ENCODE measurements around the gene KCND2. TPM values are rescaled to one million over a fixed set of nuclear protein-coding genes. Genes with fewer than 3 reads are reported as not detected.

The KCND2 gene
- polyA plus RNA-seq, 3 donors, result not detected

DNA sequence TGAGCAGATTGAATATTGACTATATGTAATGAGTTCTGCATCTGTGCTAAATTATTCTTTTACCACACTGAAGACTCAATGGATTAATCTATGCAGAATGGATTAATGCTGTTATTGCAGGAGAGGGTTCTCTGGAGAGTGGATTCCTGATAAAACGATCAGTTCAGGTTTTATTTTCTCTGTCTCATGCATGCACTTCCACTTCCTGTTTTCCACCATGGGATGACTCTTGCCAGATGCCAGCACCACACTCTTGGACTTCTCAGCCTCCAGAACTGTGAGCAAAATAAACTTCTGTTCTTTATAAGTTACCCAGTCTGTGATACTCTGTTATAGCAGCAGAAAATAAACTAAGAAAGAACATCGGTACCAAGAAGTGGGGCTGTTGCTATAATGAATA is 207.5 kb downstream of the KCND2 start:
- DNase-seq, result no peak
- no peak overlapping the region for H3K4me3 ChIP-seq (replicated peaks in 1 of 3; ENCODE audit: low read depth in 2 of 3, low read length in 3 of 3)
- TF ChIP-seq, protein P1, sequence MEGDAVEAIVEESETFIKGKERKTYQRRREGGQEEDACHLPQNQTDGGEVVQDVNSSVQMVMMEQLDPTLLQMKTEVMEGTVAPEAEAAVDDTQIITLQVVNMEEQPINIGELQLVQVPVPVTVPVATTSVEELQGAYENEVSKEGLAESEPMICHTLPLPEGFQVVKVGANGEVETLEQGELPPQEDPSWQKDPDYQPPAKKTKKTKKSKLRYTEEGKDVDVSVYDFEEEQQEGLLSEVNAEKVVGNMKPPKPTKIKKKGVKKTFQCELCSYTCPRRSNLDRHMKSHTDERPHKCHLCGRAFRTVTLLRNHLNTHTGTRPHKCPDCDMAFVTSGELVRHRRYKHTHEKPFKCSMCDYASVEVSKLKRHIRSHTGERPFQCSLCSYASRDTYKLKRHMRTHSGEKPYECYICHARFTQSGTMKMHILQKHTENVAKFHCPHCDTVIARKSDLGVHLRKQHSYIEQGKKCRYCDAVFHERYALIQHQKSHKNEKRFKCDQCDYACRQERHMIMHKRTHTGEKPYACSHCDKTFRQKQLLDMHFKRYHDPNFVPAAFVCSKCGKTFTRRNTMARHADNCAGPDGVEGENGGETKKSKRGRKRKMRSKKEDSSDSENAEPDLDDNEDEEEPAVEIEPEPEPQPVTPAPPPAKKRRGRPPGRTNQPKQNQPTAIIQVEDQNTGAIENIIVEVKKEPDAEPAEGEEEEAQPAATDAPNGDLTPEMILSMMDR (IDR thresholded peaks at IDR 0.05), result no peak
- H3K79me2 ChIP-seq (ENCODE audit: insufficient read depth, low read length), result no peaks in the 10 kb centered on the region
- no peaks in the 10 kb centered on the region for H4K20me1 ChIP-seq (ENCODE audit: insufficient read depth, low read length)
- H3K36me3 ChIP-seq (replicated peaks in 1 of 2; ENCODE audit: control insufficient read depth in 1 of 2, insufficient read depth in 2 of 2, low read length in 2 of 2), result no peaks in the 10 kb centered on the region
- H3K9me3 ChIP-seq (replicated peaks in 1 of 2; ENCODE audit: control insufficient read depth in 1 of 2, insufficient read depth in 1 of 2, low read length in 2 of 2), result no peaks in the 10 kb centered on the region
- no peaks in the 10 kb centered on the region for H3K27me3 ChIP-seq (ENCODE audit: control insufficient read depth in 2 of 2, insufficient read depth in 2 of 2, low read length in 2 of 2)
- Mint-ChIP-seq H3K27me3 (ENCODE audit: low read depth in 3 of 3) (no peaks in the 10 kb centered on the region), H3K27ac (no peak overlapping the region), H3K36me3 (no peaks in the 10 kb centered on the region), H3K4me1 (no peaks in the 10 kb centered on the region), H3K9me3 (peaks cover 0 to 5% (median 0%) of the 10 kb centered on the region in 7 donors), H3K4me3 (no peak overlapping the region)
- H3K4me1 ChIP-seq (ENCODE audit: control insufficient read depth in 1 of 2, insufficient read depth in 2 of 2, low read length in 2 of 2), result no peaks in the 10 kb centered on the region
- no peak overlapping the region for H3K4me2 ChIP-seq (replicated peaks; ENCODE audit: extremely low read depth, low read length, poor library complexity, severe bottlenecking)
- WGBS (ENCODE audit: insufficient coverage), result no CpG with 5 or more reads among the region's 2 CpGs
- no peak overlapping the region for H2AFZ ChIP-seq (ENCODE audit: insufficient read depth, low read depth, low read length, poor library complexity, severe bottlenecking)
- intact Hi-C loops (cut with micrococcal nuclease), result no loop called here
- H3K9ac ChIP-seq (ENCODE audit: insufficient read depth, low read length, poor library complexity, severe bottlenecking), result no peak overlapping the region
- H3K27ac ChIP-seq (ENCODE audit: low read depth in 1 of 2, low read length in 2 of 2), result no peak overlapping the region

DNA sequence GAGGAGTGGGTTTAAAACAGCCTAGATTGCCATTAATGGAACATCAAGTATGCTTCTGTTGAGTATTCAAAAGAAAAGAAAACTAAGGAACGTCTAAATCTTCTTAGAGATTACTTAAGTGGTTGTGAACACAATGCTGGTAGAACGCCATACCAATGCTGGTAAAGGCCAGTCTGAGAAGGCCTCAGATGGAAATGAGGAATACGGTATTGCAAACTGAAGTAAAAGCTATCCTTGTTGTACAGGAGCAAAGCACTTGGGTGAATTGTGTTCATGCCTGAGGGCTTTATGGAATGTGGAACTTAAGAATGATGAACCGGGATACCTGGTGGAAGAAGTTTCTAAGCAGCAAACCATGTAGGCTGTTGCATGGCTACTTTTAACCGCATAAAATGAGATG is 208.0 kb downstream of the KCND2 start:
- Histone ChIP-seq H3K9me3 (replicated peaks in 1 of 2; ENCODE audit: control insufficient read depth in 1 of 2, insufficient read depth in 1 of 2, low read length in 2 of 2) (no peaks in the 10 kb centered on the region), H3K79me2 (ENCODE audit: insufficient read depth, low read length) (no peaks in the 10 kb centered on the region), H3K9ac (ENCODE audit: insufficient read depth, low read length, poor library complexity, severe bottlenecking) (no peak overlapping the region), H2AFZ (ENCODE audit: insufficient read depth, low read depth, low read length, poor library complexity, severe bottlenecking) (no peak overlapping the region), H3K27me3 (ENCODE audit: control insufficient read depth in 2 of 2, insufficient read depth in 2 of 2, low read length in 2 of 2) (no peaks in the 10 kb centered on the region), H3K36me3 (replicated peaks in 1 of 2; ENCODE audit: control insufficient read depth in 1 of 2, insufficient read depth in 2 of 2, low read length in 2 of 2) (no peaks in the 10 kb centered on the region), H3K4me2 (replicated peaks; ENCODE audit: extremely low read depth, low read length, poor library complexity, severe bottlenecking) (no peak overlapping the region), H3K4me3 (replicated peaks in 1 of 3; ENCODE audit: low read depth in 2 of 3, low read length in 3 of 3) (no peak overlapping the region), H3K27ac (ENCODE audit: low read depth in 1 of 2, low read length in 2 of 2) (no peak overlapping the region), H3K4me1 (ENCODE audit: control insufficient read depth in 1 of 2, insufficient read depth in 2 of 2, low read length in 2 of 2) (no peaks in the 10 kb centered on the region), H4K20me1 (ENCODE audit: insufficient read depth, low read length) (no peaks in the 10 kb centered on the region)
- Mint-ChIP-seq H3K27me3 (ENCODE audit: low read depth in 3 of 3) (no peaks in the 10 kb centered on the region), H3K27ac (no peak overlapping the region), H3K4me1 (no peaks in the 10 kb centered on the region), H3K4me3 (no peak overlapping the region), H3K36me3 (no peaks in the 10 kb centered on the region), H3K9me3 (peaks cover 0 to 5% (median 0%) of the 10 kb centered on the region in 7 donors)
- intact Hi-C loops (cut with micrococcal nuclease), result no loop called here
- 87% methylated on average over 5 of the region's 5 CpGs for WGBS (ENCODE audit: insufficient coverage)
- DNase-seq, result no peak
- TF ChIP-seq, protein P1 (IDR thresholded peaks at IDR 0.05), result no peak

All from CD14-positive monocyte (primary cell).